Gastroesophageal sphincter (tissue), 3 donors: ENCODE results near the gene SERPING1.

ENCODE experiments used
- EP300 ChIP-seq: sonication (generic); formaldehyde crosslinking; IDR thresholded peaks from one replicate; pipeline ENCODE4 v1.6.1; 2017; ENCODE audit warnings: antibody characterized with exemption, mild to moderate bottlenecking
- POLR2A ChIP-seq, 2 donors: fragments of 450-650 bp; IDR thresholded peaks; one replicate each; pipeline ENCODE4 v1.6.1; 2017; ENCODE audit warnings: antibody characterized with exemption in 2 of 2, mild to moderate bottlenecking in 2 of 2, moderate library complexity in 1 of 2
- POLR2AphosphoS5 ChIP-seq: sonication (generic); formaldehyde crosslinking; IDR thresholded peaks from one replicate; pipeline ENCODE4 v1.6.1; 2017; ENCODE audit warnings: antibody characterized with exemption
- TF ChIP-seq, protein P1 (sequence below), 4 experiments: fragments of 200-600 bp in 2 of 4; fragments of 450-650 bp in 2 of 4; sonication (generic) in 1 of 4; IDR thresholded peaks; one replicate each; pipeline ENCODE4 v1.5.1; 2017 to 2019; ENCODE audit warnings: antibody characterized with exemption in 4 of 4, mild to moderate bottlenecking in 2 of 4, moderate library complexity in 2 of 4

DNA sequence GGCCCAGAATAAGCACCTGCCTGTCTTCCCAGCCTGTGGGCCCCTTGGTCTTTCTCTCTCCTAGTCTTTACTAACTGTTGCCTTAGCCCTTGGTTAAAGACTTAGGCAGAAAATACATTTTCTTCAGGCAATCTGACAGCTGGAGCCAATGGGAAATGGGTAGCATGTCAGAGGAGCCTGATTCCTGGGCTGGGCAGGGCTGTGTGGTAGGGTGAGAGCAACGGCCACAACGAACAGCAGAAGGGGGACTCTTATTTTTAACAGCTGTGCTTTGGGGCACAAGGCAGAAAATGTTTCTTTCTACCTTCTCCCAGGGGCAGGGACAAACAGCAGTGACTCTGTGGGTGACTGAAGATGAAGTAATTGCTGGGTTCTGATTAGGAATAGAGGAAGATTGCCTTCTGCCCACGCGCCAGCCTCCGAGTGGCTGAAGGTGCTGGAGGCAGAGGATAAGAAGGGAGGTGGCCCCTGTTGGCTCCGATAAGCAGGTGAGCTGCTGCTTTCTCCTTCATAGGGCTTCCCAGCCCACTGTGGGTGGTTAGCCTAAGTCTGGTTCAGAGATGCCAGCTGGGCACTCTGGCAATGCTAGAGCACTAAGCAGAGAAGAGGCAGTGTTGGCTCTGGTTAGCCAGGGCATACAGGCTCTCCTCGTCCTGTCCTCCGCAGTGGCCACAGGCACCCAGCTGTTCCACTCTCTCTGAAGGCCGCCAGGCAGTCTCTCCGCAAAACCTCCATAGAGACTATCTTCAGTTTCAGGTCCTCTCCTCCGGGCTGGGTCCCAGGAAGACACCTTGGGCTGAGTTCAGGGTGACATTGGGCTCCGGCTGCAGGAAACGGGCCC lies 50.7 kb downstream of the SERPING1 start:
- TF ChIP-seq, protein P1, sequence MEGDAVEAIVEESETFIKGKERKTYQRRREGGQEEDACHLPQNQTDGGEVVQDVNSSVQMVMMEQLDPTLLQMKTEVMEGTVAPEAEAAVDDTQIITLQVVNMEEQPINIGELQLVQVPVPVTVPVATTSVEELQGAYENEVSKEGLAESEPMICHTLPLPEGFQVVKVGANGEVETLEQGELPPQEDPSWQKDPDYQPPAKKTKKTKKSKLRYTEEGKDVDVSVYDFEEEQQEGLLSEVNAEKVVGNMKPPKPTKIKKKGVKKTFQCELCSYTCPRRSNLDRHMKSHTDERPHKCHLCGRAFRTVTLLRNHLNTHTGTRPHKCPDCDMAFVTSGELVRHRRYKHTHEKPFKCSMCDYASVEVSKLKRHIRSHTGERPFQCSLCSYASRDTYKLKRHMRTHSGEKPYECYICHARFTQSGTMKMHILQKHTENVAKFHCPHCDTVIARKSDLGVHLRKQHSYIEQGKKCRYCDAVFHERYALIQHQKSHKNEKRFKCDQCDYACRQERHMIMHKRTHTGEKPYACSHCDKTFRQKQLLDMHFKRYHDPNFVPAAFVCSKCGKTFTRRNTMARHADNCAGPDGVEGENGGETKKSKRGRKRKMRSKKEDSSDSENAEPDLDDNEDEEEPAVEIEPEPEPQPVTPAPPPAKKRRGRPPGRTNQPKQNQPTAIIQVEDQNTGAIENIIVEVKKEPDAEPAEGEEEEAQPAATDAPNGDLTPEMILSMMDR (IDR thresholded peaks at IDR 0.05), result no peak
- no peak for TF ChIP-seq POLR2AphosphoS5
- TF ChIP-seq EP300, result no peak
- no peak for TF ChIP-seq POLR2A (IDR thresholded peaks at IDR 0.05)
